ENCODE results near the gene SRA1. TPM values are rescaled to one million over a fixed set of nuclear protein-coding genes. Genes with fewer than 3 reads are reported as not detected.

SRA1 gene
- total and polyA plus RNA-seq, 2 of the 8 experiments (the other 6 are each of a cell fraction or from before 2014, with no cell fraction given): 27.4 to 39.4 TPM

DNA sequence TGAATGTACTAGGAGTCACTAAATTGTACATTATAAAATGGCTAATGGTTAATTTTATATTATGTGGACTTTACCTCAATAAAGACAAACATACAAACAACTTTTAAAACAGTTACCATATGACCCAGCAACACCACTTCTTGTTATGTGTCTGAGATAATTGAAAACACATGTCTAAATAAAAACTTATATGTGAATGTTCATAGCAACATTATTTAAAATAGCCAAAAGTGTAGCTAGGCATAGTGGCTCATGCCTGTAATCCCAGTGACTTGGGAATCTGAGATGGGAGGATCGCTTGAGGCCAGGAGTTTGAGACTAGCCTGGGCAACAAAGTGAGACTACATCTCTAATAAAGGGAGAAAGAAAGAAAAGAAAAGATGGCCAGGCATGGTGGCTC lies 30.2 kb upstream of the SRA1 start (continued):
- TF ChIP-seq, protein P1, sequence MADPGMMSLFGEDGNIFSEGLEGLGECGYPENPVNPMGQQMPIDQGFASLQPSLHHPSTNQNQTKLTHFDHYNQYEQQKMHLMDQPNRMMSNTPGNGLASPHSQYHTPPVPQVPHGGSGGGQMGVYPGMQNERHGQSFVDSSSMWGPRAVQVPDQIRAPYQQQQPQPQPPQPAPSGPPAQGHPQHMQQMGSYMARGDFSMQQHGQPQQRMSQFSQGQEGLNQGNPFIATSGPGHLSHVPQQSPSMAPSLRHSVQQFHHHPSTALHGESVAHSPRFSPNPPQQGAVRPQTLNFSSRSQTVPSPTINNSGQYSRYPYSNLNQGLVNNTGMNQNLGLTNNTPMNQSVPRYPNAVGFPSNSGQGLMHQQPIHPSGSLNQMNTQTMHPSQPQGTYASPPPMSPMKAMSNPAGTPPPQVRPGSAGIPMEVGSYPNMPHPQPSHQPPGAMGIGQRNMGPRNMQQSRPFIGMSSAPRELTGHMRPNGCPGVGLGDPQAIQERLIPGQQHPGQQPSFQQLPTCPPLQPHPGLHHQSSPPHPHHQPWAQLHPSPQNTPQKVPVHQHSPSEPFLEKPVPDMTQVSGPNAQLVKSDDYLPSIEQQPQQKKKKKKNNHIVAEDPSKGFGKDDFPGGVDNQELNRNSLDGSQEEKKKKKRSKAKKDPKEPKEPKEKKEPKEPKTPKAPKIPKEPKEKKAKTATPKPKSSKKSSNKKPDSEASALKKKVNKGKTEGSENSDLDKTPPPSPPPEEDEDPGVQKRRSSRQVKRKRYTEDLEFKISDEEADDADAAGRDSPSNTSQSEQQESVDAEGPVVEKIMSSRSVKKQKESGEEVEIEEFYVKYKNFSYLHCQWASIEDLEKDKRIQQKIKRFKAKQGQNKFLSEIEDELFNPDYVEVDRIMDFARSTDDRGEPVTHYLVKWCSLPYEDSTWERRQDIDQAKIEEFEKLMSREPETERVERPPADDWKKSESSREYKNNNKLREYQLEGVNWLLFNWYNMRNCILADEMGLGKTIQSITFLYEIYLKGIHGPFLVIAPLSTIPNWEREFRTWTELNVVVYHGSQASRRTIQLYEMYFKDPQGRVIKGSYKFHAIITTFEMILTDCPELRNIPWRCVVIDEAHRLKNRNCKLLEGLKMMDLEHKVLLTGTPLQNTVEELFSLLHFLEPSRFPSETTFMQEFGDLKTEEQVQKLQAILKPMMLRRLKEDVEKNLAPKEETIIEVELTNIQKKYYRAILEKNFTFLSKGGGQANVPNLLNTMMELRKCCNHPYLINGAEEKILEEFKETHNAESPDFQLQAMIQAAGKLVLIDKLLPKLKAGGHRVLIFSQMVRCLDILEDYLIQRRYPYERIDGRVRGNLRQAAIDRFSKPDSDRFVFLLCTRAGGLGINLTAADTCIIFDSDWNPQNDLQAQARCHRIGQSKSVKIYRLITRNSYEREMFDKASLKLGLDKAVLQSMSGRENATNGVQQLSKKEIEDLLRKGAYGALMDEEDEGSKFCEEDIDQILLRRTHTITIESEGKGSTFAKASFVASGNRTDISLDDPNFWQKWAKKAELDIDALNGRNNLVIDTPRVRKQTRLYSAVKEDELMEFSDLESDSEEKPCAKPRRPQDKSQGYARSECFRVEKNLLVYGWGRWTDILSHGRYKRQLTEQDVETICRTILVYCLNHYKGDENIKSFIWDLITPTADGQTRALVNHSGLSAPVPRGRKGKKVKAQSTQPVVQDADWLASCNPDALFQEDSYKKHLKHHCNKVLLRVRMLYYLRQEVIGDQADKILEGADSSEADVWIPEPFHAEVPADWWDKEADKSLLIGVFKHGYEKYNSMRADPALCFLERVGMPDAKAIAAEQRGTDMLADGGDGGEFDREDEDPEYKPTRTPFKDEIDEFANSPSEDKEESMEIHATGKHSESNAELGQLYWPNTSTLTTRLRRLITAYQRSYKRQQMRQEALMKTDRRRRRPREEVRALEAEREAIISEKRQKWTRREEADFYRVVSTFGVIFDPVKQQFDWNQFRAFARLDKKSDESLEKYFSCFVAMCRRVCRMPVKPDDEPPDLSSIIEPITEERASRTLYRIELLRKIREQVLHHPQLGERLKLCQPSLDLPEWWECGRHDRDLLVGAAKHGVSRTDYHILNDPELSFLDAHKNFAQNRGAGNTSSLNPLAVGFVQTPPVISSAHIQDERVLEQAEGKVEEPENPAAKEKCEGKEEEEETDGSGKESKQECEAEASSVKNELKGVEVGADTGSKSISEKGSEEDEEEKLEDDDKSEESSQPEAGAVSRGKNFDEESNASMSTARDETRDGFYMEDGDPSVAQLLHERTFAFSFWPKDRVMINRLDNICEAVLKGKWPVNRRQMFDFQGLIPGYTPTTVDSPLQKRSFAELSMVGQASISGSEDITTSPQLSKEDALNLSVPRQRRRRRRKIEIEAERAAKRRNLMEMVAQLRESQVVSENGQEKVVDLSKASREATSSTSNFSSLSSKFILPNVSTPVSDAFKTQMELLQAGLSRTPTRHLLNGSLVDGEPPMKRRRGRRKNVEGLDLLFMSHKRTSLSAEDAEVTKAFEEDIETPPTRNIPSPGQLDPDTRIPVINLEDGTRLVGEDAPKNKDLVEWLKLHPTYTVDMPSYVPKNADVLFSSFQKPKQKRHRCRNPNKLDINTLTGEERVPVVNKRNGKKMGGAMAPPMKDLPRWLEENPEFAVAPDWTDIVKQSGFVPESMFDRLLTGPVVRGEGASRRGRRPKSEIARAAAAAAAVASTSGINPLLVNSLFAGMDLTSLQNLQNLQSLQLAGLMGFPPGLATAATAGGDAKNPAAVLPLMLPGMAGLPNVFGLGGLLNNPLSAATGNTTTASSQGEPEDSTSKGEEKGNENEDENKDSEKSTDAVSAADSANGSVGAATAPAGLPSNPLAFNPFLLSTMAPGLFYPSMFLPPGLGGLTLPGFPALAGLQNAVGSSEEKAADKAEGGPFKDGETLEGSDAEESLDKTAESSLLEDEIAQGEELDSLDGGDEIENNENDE (IDR thresholded peaks at IDR 0.05; ENCODE audit: insufficient replicate concordance, low read length): no peak
- TF ChIP-seq BACH1 (IDR thresholded peaks at IDR 0.05; ENCODE audit: low read length) (no peak), JUND (IDR thresholded peaks at IDR 0.05; ENCODE audit: low read length) (no peak), SAP30 (IDR thresholded peaks at IDR 0.05; ENCODE audit: insufficient read depth, insufficient replicate concordance, low read length) (no peak), KDM5A (IDR thresholded peaks at IDR 0.05; ENCODE audit: low read length) (no peak), SIN3A (conservative IDR thresholded peaks at IDR 0.05 in 1 of 2, IDR thresholded peaks at IDR 0.05 in 1 of 2; ENCODE audit: low read depth in 1 of 2, low read length in 2 of 2) (no peak), SP2 (IDR thresholded peaks at IDR 0.05; ENCODE audit: low read length) (no peak), EP300 (IDR thresholded peaks at IDR 0.05; ENCODE audit: borderline replicate concordance in 1 of 2, low read depth in 2 of 2, low read length in 2 of 2) (no peak)
- TF ChIP-seq, protein P2, sequence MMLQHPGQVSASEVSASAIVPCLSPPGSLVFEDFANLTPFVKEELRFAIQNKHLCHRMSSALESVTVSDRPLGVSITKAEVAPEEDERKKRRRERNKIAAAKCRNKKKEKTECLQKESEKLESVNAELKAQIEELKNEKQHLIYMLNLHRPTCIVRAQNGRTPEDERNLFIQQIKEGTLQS (IDR thresholded peaks at IDR 0.05; ENCODE audit: insufficient read depth, low read depth, low read length): no peak

Data from H1 (cell line).